ENCODE results near the gene ADCY7. TPM values are rescaled to one million over a fixed set of nuclear protein-coding genes. Genes with fewer than 3 reads are reported as not detected.
"Not testable (repeated sequence)": the region's sequence is repeated elsewhere in the genome, so short reads cannot be mapped to it uniquely, and the experiment has no call there.

ADCY7 gene
- total RNA-seq, 2 donors from 2014 or later = 187 to 203 TPM

DNA sequence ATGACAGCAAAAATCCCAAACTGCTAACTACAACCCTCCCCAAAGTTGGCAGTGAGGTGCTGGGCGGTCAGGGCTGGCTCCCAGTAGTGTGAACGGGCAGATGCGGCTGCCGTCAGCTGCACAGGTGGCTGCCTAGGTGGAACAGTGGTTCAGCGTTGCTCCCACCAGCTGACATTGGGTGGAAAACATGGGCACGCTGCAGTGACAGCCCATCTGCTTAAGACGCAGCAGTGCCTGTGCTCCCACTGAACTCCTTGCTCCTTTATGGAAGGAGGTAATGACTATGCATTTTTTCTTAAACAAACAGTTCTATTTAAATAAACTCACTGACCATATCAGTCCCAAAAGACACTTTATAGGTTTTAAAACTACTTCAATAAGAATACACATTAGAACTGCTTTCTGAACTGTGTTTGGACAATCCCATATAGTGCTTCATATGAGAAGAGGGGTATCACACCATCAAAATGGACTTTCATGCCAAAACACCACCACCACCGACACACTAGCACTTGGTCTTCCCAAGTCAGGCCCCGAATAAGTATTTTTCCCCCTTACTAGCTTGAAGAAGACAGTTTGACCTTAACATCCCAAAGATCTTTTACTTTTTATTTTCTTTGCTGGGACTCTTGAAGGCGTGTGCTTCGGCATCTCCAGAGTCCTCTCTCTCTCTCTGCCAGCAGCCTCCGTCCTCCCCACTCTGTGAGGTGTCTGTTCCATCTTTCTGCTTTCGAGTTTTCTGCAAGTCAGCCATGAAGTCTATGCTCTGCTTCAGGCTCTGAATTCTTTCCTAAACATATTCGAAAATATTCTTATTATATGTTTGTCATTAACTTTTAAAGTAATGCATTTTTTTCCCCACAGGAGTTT lies 68.0 kb downstream of the ADCY7 start:
- H3K27ac Mint-ChIP-seq = peak overlapping the region; percentile 97
- no peaks in the 10 kb centered on the region for H3K9me3 ChIP-seq (ENCODE audit: control insufficient read depth, low read length, poor library complexity, severe bottlenecking)
- H3K27me3 Mint-ChIP-seq = no peaks in the 10 kb centered on the region
- ATAC-seq (no peak), DNase-seq (no peak)
- H3K4me1 Mint-ChIP-seq = peaks cover 58% of the 10 kb centered on the region
- peaks cover 11% of the 10 kb centered on the region for H3K36me3 Mint-ChIP-seq (ENCODE audit: low read depth)
- peak overlapping the region; percentile 19 for H3K4me3 Mint-ChIP-seq

GRCh38 chr16:50335196-50335958 lies 69.0 kb downstream of the ADCY7 start:
- DNase-seq = peak in 1 of 3 donors; percentile 59
- H3K27ac Mint-ChIP-seq = peak overlapping the region; percentile 97
- no peaks in the 10 kb centered on the region for H3K27me3 Mint-ChIP-seq
- peak overlapping the region; percentile 76 for H3K4me3 Mint-ChIP-seq
- H3K9me3 ChIP-seq (ENCODE audit: control insufficient read depth, low read length, poor library complexity, severe bottlenecking) = no peaks in the 10 kb centered on the region
- peak; percentile 78 for ATAC-seq
- H3K4me1 Mint-ChIP-seq = peaks cover 50% of the 10 kb centered on the region
- peaks cover 9% of the 10 kb centered on the region for H3K36me3 Mint-ChIP-seq (ENCODE audit: low read depth)

DNA sequence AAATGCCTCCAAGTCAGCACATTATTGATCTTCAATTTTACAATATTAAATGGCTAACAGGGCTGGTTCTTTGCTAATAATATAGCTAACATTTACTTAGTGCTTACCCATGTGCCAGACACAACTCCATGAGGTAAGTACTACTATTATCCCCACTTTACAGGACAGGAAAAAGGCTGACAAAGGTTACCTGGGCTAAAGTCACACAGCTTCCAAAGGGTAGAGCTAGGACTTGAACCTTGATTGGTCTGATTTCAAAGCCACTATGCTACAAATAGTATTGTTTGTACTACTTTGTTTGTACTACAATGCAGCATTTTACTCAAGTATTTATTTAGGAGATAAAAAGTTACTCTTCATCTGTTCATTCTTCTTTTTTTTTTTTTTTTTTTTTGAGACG lies 70.5 kb downstream of the ADCY7 start:
- H3K4me3 Mint-ChIP-seq = peak overlapping the region; percentile 92
- peak overlapping the region; percentile 97 for H3K27ac Mint-ChIP-seq
- peaks cover 41% of the 10 kb centered on the region for H3K4me1 Mint-ChIP-seq

GRCh38 chr16:50338371-50339231 lies 72.2 kb downstream of the ADCY7 start:
- ATAC-seq (peak; percentile 82), DNase-seq (peak in 1 of 3 donors; percentile 23)
- Mint-ChIP-seq H3K4me3 (peak overlapping the region; percentile 92), H3K36me3 (ENCODE audit: low read depth) (peaks cover 2% of the 10 kb centered on the region), H3K27me3 (no peaks in the 10 kb centered on the region), H3K27ac (peak overlapping the region; percentile 97), H3K4me1 (peaks cover 41% of the 10 kb centered on the region)
- H3K9me3 ChIP-seq (ENCODE audit: control insufficient read depth, low read length, poor library complexity, severe bottlenecking) = no peaks in the 10 kb centered on the region

More for the DNA sequence above, 70.5 kb downstream of the ADCY7 start:
- DNase-seq (no peak), ATAC-seq (no peak)
- H3K27me3 Mint-ChIP-seq = no peaks in the 10 kb centered on the region
- no peaks in the 10 kb centered on the region for H3K9me3 ChIP-seq (ENCODE audit: control insufficient read depth, low read length, poor library complexity, severe bottlenecking)
- H3K36me3 Mint-ChIP-seq (ENCODE audit: low read depth) = peaks cover 8% of the 10 kb centered on the region

DNA sequence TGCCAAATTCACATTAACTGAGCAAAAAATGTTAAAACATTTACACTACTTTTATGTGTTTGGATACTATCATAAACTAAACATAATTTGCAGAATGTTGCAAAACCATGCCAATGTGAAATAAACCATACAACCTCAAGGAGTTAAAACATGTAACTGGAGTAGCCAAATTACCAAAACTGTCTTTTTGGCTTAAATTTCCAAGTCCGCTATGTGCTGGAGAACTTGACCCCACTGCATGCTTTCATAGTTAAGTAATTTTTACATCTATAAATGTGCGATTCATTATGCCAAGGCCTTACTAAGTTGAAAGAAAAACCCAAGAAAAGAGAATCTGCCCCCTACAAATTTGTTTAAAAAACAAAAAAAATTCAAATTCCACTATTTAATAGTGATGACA lies 74.2 kb downstream of the ADCY7 start:
- H3K36me3 Mint-ChIP-seq (ENCODE audit: low read depth) = peaks cover 5% of the 10 kb centered on the region
- no peaks in the 10 kb centered on the region for H3K27me3 Mint-ChIP-seq
- H3K9me3 ChIP-seq (ENCODE audit: control insufficient read depth, low read length, poor library complexity, severe bottlenecking) = no peaks in the 10 kb centered on the region
- no peak overlapping the region for H3K4me3 Mint-ChIP-seq
- H3K27ac Mint-ChIP-seq = peak overlapping the region; percentile 97
- ATAC-seq (no peak), DNase-seq (no peak)
- peaks cover 27% of the 10 kb centered on the region for H3K4me1 Mint-ChIP-seq

DNA sequence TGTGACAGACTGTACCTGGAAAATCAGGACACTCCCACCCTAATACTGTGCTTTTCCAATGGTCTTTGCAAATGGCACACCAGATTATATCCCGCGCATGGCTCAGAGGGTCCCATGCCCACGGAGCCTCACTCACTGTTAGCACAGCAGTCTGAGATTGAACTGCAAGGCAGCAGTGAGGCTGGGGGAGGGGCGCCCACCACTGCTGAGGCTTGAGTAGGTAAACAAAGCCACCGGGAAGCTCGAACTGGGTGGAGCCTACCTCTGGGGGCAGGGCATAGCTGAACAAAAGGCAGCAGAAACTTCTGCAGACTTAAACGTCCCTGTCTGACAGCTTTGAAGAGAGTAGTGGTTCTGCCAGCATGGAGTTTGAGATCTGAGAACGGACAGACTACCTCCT lies 77.2 kb downstream of the ADCY7 start:
- not testable (repeated sequence) for H3K27me3 Mint-ChIP-seq; ATAC-seq; DNase-seq; H3K9me3 ChIP-seq (ENCODE audit: control insufficient read depth, low read length, poor library complexity, severe bottlenecking); H3K4me3 Mint-ChIP-seq
- H3K4me1 Mint-ChIP-seq = peaks cover 20% of the 10 kb centered on the region
- H3K27ac Mint-ChIP-seq = peak overlapping the region; percentile 97
- peaks cover 14% of the 10 kb centered on the region for H3K36me3 Mint-ChIP-seq (ENCODE audit: low read depth)

GRCh38 chr16:50345210-50345609 lies 78.9 kb downstream of the ADCY7 start:
- not testable (repeated sequence) for ATAC-seq; H3K4me3 Mint-ChIP-seq; DNase-seq; H3K9me3 ChIP-seq (ENCODE audit: control insufficient read depth, low read length, poor library complexity, severe bottlenecking); H3K27me3 Mint-ChIP-seq
- Mint-ChIP-seq H3K36me3 (ENCODE audit: low read depth) (peaks cover 17% of the 10 kb centered on the region), H3K27ac (peak overlapping the region; percentile 24), H3K4me1 (peaks cover 14% of the 10 kb centered on the region)

DNA sequence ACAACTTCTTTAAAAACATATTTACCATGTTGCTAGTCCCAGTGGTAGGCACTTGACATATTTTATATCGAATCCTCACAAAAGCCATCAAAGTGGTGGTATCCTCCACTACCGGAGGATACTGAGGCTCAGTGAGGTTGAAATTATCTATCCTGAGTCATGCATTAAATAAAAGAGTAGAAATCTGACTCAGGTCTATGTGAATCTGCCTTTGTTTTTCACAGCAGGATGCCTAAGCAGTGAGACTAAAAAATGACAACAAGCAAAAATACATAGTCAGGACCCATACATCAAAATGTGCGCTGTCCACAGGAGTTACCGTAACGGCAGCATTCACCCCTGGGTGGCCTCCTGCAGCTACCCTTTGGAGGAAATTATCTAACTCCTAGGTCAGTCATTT lies 84.8 kb downstream of the ADCY7 start:
- Mint-ChIP-seq H3K4me3 (no peak overlapping the region), H3K4me1 (peaks cover 19% of the 10 kb centered on the region), H3K27me3 (no peaks in the 10 kb centered on the region), H3K27ac (peak overlapping the region; percentile 80), H3K36me3 (ENCODE audit: low read depth) (peaks cover 16% of the 10 kb centered on the region)
- H3K9me3 ChIP-seq (ENCODE audit: control insufficient read depth, low read length, poor library complexity, severe bottlenecking) = no peaks in the 10 kb centered on the region
- ATAC-seq (no peak), DNase-seq (no peak)

DNA sequence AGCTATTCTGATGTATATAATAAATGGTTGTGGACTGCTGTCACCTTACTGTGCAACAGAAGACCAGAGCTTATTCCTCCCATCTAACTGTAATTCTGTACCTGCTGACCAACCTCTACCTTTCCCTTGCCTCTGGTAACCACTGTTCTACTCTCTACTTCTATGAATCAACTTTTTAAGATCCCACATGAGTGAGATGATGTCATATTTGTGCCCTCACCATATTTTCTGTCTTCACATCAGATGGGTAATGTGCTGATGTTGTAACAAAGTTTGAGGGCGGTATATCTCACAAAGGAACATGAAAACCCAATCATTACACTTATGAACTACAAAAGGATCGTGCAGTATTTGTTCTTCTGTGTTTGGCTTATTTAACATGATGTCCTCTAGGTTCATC lies 85.6 kb downstream of the ADCY7 start:
- peak overlapping the region; percentile 77 for H3K27ac Mint-ChIP-seq
- H3K9me3 ChIP-seq (ENCODE audit: control insufficient read depth, low read length, poor library complexity, severe bottlenecking) = no peaks in the 10 kb centered on the region
- ATAC-seq (no peak), DNase-seq (no peak)
- H3K36me3 Mint-ChIP-seq (ENCODE audit: low read depth) = peaks cover 12% of the 10 kb centered on the region
- no peak overlapping the region for H3K4me3 Mint-ChIP-seq
- no peaks in the 10 kb centered on the region for H3K27me3 Mint-ChIP-seq
- H3K4me1 Mint-ChIP-seq = peaks cover 15% of the 10 kb centered on the region

GRCh38 chr16:50354082-50354481 lies 87.7 kb downstream of the ADCY7 start:
- no peaks in the 10 kb centered on the region for H3K9me3 ChIP-seq (ENCODE audit: control insufficient read depth, low read length, poor library complexity, severe bottlenecking)
- DNase-seq (no peak), ATAC-seq (no peak)
- Mint-ChIP-seq H3K4me1 (peaks cover 15% of the 10 kb centered on the region), H3K4me3 (no peak overlapping the region), H3K27ac (peak overlapping the region; percentile 94), H3K27me3 (no peaks in the 10 kb centered on the region), H3K36me3 (ENCODE audit: low read depth) (peaks cover 8% of the 10 kb centered on the region)

DNA sequence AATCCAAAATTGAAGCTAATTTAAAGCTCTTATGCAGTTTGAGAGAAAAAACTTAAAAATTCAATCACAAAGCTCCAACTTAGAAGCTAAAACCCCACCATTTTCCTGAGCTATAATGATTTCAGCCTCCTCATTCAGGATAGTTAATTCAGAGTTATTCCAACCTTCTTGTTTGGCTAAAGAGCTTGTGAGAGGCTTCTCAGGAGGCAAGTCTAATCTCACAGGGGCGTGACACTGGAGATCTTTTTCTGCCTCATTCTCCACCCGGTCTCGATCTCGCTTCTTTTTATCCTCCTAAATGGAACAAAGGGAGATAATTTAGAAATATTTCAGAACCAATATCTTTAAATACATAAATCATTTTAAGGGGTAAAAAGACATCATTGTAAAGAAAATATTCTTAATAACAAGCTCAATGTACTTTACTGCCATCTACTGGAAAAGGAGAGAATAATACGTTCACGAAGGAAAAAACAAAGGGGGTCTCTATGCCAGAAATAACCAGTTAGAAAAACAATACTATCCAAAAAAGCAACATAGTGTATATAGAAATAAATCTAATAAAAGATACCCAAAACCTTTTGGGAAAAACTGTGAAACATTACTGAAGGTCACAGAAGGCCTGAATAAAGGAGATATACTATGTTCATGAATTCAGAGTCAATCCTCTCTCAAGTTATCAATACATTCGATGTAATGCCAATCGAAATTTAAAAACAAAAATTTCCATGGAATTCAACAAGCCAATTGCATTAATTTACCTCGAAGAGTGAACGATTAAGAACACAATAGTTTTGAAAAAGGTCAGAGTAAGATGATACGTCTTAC lies 88.5 kb downstream of the ADCY7 start:
- ATAC-seq = peak; percentile 51
- Mint-ChIP-seq H3K27ac (peak overlapping the region; percentile 94), H3K27me3 (no peaks in the 10 kb centered on the region), H3K36me3 (ENCODE audit: low read depth) (peaks cover 8% of the 10 kb centered on the region), H3K4me3 (no peak overlapping the region), H3K4me1 (peaks cover 22% of the 10 kb centered on the region)
- no peak for DNase-seq
- no peaks in the 10 kb centered on the region for H3K9me3 ChIP-seq (ENCODE audit: control insufficient read depth, low read length, poor library complexity, severe bottlenecking)

DNA sequence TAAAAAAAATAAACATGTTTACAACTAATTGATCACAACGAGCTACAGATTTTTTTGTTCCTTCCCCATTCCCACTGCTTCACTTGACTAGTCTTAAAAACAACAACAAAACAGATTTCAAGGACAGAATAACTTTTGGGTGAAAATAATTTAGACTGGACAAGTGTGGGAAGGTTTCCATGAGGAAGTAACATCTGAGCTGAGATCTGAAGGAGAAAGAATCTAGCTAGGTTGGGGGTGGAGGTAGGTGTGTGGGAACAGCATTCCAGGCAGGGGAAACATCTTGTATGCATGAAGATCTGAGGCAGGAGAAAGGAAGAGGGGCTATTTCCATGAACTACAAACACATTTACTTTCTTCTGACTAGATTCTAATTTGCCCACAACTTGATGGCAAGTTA lies 93.3 kb downstream of the ADCY7 start:
- peaks cover 43% of the 10 kb centered on the region for H3K4me1 Mint-ChIP-seq

More for the DNA sequence above, 93.3 kb downstream of the ADCY7 start:
- no peaks in the 10 kb centered on the region for H3K9me3 ChIP-seq (ENCODE audit: control insufficient read depth, low read length, poor library complexity, severe bottlenecking)
- Mint-ChIP-seq H3K4me3 (no peak overlapping the region), H3K36me3 (ENCODE audit: low read depth) (peaks cover 10% of the 10 kb centered on the region), H3K27me3 (no peaks in the 10 kb centered on the region), H3K27ac (peak overlapping the region; percentile 84)
- ATAC-seq (no peak), DNase-seq (no peak)
